ENCODE results near the gene TMEM169.

GRCh38 chr2:216131175-216131926 lies 49.6 kb downstream of the TMEM169 start:
- no peak for TF ChIP-seq POLR2AphosphoS5 (IDR thresholded peaks at IDR 0.05; ENCODE audit: borderline replicate concordance, low read depth, low read length)
- no peak for TF ChIP-seq EZH2 (IDR thresholded peaks at IDR 0.05)
